AG20443 (cell line): ENCODE data around the gene NKX6-2.
"Not testable (repeated sequence)": the region's sequence is repeated elsewhere in the genome, so short reads cannot be mapped to it uniquely, and the experiment has no call there.

Source experiments
- DNase-seq: peaks from one replicate; pipeline ENCODE4 v3.0.0; 2012; ENCODE audit warnings: low spot score, mixed read lengths

NKX6-2 gene

DNA sequence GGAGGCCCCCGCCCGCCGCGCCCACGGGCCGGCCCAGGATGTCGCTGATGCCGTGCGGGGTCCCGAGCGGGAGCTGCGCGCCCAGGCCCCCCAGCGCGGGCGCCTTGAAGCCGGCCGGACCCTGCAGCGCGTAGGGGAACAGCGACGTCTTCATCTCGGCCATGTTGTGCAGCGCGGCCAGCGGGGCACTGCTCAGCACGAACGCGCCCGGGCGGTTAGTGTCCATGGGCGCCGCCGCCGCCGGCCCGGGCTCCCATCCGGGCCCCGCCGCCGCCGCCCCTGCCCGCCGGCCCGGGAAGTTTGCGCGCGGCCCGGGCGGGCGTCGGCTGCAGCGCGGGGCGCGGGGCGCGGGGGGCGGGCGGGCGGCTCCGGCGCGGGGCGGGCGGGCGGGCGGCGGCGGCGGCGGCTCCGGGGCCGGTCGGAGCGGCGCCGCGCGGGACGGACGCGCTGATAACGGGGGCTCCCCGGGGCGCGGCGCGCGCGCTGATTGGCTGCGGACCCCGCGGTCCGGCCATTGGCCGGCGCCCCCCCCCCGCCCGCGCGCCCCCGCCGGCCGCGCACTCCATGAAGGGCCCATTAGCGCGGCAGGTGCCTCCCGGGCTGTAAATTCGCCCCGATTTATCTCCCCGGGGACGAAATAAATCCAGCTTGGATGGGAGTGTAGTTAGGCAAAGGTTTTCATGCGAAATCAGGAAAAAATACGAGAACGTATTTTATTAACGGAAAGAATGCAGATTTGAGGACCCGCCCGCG lies at the start of gene NKX6-2:
Gene NKX6-2, minus strand, starts transcription at position 425 of the 753 bp plus-strand sequence. Its CDS starts 199 bp downstream, at position 226.
- no peak for DNase-seq

DNA sequence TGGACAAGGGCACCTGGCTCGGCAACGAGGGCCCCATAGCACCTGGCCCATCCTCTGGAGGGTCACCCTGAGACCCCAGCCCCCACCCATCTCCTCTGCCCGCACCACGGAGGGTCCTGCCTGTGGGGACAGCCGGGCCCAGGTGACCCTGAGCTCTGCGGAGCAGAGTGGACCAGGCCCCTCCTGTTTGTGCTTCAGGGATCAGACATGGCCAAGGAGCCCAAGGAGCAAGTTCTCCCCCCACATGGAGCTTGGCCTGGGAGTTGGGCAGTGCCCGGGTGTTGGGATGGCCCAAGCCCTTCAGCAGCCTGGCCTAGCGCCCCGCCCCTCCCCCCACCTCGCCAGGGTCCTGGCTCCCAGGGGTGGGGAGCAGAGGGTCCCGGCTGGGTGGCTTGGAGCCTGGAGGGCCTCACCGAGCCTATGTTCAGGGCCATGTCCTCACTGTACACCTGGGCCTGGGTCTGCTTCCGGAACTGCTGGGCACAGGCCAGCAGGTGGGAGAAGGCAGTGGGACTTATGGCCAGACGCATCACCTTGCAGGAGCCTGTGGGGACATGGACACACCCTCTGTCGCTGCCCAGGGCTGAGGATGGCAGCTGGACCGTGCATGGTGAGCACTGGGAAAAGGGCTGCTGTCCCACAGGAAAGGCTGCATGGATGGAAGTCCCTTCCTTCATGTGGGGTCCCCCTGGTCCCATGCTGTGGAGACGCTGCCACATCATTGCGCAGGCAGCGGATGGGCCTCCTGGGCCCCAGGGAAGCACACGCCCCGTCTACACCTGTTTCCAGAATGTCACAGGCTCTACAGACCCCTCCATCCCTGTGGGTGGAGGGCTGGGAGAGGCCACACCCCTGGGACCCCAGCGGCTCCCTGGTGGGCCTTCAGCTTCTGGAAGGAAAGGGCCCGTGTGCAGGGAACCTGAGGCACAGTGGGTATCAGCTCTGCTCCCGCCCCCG lies 49.2 kb upstream of the NKX6-2 start:
- no peak for DNase-seq

DNA sequence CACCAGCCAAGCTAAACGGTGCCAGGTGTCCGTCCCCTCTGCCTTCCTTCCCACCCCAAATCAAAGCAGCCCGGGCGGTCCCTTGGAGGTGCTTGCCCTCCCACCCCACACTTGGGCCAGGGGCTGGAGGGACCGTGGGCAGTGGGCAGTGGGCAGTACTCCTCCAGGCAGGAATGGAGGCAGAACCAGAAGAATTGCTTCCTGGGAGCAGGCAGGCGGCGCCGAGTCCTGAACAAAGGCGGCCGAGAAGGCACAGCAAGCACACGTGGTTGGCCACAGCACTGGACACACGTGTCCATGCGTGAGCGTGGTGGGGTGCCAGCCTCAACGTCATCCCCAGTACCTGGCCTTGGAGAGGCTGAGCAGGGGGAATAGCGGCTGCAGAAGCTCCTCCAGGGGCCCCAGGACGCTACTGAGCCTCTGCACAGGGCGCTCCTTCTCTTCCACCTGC lies 48.4 kb upstream of the NKX6-2 start:
- DNase-seq = no peak

DNA sequence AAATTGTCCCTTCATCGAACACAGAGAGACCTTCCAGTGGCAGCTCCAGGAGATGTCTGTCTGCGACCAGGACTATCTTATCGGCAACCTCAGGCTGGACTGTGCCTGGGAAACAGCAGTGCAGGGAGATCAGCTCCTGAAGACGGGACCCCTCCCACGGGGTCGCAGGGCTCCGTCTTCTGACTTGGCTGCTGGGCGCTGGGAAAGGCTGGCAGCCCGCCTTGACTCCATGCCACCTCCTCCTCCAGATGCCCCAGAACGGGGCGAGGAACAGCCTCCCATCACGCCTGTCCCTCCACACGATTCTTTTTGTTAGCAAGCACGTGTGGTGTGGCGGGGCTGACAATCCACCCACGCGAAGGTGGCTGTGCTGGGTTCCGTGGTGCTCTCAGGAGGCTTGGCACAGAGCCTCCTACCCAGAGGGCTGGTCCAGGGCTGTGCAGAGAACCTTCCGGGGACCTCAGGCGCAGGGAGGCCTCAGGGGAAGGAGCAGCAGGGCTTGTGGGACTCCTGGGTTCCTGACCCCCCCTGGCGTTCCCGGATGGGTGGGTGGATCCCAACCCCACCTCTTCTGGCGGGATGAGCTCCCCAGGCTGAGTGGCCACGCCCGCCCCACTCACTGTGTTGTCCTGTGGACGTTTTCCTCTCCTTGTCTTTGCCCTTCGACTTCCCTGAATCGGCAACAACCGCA lies 47.6 kb upstream of the NKX6-2 start:
- no peak for DNase-seq

DNA sequence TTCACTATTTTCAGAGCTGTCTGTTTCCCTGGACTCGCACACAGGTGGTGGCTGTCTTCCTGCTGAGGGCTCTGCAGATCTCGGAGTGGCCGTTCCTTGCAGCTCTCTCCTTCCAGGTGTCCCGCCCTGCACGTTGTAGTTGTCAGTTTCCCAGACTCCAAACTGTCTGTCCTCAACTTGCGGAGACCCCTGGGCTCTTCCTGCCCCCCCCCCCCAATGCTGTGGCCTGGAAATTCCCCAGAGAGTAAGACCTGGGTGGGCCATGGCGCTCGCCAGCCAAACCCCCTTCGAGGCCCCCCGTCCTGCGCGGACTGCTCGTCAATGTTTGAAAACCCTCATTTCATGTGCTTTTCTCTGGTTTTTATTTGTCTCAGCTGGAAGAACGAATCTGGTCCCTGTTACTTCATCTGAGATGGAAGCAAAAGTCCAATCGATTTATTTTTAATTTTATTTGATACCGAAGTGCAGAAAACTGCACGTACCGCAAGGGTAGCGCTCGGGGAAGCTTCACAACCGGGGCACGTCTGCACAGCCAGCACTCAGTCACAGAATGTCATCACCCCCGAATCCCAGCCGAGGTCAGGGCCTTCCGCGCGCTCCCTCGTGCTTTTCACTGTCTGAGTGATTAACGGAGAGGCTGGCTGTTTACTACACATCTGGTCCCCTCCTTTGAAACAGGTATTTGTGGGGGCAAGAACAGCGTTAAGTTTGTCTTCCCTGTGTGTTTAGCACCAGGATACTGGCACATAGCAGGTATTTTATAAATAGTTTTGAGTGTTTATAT lies 46.4 kb upstream of the NKX6-2 start:
- no peak for DNase-seq

DNA sequence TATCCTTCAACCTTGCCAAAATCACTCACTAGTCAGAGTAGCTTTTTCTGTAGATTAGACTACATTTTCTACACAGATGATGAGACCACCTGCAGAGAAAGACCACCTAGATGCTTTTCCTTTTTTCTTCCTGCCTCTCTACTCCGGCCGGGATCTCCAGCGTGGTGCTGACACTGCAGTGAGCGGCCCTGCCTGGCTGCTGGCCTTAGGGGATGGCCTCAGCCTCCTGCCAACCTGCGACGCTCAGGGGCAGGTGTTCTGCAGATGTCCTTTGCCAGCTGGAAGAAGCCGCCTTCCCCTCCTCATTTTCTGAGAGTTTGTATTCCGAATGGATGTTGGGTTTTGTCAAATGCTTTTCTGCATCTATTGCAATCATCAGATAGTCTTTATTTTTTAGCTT lies 43.5 kb upstream of the NKX6-2 start:
- DNase-seq = no peak

DNA sequence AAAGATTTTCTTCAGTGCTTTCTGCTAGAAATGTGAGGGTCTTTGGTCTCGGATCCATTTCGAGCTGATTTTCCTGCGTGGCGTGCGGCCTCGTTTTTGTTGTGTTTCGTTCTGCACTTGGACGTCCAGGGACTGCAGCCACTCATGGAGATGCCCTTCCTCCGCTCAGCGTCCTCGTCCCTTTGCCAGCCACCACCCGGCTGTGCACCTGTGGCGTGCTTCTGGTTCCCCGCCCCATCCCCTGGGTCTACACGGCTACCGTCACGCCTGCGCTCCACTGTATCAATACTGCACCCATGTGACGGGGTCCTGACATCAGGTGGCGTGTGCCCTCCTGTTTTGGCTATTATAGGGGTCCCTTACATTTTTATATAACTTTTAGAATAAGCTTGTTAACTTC lies 42.7 kb upstream of the NKX6-2 start:
- no peak for DNase-seq

DNA sequence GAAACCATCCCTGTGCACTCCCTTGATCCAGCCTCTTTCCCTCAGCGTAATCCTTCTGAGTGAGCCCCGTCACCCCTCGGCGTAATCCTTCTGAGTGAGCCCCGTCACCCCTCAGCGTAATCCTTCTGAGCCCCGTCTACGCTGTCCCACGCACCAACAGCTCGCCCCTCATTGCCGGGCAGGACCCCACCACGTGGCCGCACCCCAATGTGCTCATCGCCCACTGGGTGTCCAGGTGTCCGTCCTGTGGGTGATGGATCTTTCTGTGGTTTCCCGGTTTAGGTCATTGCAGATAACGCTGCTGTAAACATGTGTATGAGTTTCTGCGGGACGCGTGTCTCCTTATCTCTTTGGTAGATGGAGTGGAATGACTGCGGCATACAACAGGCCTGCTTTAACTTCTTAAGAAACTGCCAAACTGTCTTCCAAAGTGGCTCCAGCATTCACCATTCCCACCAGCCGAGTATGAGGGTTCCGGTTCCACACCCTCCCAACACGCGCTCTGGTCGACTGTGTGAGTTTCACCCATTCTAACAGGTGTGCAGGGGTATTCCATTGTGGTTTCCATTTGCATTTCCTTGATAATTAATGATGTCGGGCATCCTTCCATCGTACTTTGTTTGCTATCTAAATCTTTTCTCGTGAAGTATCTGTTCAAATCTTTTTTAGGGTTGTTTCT lies 42.1 kb upstream of the NKX6-2 start:
- DNase-seq = no peak

DNA sequence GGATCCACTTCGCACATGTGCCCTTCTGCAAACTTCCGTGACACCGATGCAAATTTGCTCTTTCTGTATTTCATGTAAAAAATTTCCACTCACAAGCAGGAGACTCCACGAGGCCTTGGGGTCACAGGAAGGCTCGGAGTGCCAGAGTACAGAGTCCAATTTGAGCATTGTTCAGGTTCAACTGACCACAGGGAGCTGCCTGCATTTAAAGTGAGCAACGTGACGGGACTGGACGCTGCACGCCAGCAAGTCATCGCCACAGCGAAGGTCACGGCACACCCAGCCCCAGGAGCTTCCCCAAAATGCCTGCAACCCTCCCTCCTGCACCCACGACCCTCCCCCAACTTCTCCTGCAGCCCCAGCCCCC lies 41.5 kb upstream of the NKX6-2 start:
- DNase-seq = no peak

DNA sequence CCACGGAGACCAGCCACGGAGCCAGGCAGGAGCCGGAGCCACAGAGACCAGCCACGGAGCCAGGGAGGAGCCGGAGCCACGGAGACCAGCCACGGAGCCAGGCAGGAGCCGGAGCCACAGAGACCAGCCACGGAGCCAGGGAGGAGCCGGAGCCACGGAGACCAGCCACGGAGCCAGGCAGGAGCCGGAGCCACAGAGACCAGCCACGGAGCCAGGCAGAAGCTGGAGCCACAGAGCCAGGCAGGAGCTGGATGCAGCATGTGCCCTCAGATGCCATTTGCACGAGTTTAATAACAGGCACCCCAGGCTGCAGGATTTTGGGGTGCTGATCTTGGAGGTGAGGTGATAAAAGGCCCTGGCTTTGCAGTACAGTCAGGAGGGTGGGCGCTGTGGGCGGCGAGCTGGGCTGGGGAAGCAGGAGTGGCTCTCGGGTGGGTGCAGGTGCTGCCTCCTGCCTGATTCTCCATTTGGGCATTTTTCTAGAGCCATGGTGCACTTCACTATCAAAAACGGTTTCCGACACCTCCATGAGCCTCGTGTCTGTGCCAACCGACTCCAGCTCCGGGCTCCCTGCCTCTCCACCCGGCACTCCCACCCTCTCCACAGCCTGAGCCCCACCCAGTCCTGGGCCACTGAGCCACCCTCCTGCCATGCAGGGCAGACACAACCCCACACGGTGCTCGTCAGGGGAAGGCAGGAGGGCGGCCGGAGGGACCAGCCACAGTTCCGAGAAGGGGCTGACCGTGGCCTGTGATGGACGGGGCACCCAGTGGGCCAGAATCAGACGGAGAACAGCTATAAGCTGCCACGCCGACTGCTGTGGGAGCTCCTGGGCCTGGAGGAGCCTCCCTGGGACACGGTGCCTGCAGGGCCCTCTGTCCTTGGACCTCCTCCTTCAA lies 40.8 kb upstream of the NKX6-2 start:
- DNase-seq = no peak

DNA sequence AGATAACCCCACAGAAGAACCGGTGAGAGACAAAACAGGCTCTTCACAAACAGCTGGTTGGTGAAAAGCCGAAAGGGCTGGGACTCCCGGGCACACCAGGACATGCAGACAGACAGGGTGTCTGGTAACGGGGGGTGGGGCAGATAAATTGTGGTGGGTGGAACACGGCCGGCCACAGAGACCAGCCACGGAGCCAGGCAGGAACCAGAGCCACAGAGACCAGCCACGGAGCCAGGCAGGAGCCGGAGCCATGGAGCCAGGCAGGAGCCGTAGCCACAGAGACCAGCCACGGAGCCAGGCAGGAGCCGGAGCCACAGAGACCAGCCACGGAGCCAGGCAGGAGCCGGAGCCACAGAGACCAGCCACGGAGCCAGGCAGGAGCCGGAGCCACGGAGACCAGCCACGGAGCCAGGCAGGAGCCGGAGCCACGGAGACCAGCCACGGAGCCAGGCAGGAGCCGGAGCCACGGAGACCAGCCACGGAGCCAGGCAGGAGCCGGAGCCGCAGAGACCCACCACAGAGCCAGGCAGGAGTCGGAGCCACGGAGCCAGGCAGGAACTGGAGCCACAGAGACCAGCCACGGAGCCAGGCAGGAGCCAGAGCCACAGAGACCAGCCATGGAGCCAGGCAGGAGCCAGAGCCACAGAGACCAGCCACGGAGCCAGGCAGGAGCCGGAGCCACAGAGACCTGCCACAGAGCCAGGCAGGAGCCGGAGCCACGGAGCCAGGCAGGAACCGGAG lies 40.0 kb upstream of the NKX6-2 start:
- not testable (repeated sequence) for DNase-seq

DNA sequence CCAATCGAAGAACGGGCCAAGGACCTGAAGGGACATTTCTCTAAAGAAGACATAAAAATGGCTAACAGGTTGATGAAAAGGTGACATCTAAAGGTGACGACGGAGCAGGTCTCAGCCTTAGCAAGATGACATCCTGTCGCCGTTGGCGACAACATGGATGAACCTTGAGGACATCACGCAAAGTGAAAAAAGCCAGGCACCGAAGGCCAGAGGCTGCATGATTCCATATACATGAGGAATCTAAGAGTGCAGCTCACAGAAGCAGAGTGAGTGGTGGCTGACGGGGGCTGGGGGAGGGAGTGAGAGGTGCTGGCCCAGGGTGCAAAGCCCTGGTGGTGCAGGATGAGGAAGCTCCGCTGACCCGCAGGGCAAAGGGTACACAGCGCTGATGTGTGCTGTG lies 34.1 kb upstream of the NKX6-2 start:
- no peak for DNase-seq

DNA sequence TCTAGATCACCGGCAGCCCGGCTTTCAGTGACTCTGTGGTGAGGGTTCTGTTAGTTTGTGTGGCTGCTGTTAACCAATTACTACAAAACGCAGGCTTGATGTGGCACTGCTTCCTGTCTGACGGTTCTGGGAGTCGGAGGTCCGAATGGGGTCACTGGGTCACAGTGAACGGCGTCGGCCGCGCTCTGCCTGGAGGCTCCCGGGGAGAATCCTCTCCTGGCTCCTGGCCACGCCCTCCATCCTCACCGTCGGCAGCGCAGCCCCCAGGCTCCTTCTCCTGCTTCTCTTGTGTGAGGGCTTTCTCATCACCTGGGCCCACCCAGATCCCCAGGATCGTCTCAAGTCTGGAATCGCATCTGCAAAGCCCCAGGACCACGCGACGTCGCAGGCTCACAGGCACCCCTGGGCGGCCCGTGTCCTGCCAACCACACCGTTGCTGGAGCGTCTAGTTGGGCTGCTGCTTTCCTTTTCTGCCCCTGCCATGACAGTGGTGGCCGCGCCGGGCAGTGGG lies 31.8 kb upstream of the NKX6-2 start:
- no peak for DNase-seq

DNA sequence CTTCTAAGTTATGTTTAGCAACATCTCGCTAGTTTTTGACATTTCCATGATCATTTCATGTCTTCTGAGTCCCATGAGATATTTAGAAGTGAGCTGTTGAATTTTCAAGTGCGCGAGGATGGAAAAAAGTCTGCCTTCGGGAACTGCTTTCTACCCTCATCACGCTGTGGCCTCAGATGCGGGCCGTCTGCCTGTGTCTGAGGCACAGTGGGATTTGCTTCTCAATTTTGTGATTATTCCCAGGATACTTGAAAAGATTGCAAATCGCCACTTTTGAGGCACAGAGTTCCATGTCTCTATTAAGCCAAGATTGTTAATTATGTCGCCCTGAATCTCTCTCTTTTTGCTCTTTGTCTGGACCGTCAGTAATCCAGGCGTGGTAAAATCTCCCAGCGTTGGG lies 30.8 kb upstream of the NKX6-2 start:
- DNase-seq = no peak

DNA sequence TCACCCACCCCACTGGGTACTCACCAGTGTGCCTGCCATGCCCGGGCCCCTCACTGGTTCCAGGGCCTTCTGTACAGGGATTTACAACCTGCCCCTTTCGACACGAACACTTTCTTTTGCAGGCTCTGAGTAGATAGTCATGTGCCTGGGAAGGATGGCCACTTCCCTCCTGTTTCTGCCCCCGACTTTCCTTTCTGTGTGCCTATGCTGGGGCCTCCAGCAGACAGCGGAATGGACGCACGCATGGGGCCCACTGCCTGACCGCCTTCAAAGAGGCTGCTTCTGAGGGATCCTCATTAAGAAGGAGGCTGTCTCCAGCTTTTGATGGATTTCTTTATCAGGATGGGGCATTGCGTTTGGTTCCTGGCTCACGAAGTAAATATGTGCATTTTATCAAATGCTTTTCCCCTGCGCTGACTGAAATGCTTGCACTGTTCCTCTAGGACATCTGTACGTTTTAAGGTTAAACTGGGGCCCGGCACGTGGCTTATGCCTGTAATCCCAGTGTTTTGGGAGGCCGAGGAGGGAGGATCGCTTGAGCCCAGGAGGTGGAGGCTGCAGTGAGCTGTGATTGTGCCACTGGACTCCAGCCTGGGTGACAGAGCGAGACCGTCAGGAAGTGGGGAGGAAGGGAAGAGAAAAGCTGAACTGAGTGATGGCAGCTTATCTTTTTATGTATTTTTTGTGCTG lies 29.4 kb upstream of the NKX6-2 start:
- DNase-seq = no peak

DNA sequence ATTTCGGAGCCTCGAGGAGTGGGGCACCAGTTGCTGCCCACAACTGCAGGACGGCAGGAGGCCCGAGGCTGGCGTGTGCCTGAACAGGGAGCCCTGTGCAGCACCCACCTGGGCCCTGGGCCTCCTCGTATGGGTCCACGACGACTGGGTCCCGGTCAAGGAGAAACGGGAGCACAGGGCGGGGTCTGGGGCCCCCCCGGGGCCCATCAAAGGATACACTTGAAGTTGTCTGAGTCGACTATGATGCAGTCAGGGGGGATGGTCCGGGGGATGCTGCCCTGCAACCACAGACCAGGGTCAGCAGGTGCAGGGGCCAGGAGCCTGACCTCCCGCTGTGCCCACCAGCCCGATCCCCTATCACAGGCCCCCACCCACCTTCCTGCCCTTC lies 28.5 kb upstream of the NKX6-2 start:
- no peak for DNase-seq

DNA sequence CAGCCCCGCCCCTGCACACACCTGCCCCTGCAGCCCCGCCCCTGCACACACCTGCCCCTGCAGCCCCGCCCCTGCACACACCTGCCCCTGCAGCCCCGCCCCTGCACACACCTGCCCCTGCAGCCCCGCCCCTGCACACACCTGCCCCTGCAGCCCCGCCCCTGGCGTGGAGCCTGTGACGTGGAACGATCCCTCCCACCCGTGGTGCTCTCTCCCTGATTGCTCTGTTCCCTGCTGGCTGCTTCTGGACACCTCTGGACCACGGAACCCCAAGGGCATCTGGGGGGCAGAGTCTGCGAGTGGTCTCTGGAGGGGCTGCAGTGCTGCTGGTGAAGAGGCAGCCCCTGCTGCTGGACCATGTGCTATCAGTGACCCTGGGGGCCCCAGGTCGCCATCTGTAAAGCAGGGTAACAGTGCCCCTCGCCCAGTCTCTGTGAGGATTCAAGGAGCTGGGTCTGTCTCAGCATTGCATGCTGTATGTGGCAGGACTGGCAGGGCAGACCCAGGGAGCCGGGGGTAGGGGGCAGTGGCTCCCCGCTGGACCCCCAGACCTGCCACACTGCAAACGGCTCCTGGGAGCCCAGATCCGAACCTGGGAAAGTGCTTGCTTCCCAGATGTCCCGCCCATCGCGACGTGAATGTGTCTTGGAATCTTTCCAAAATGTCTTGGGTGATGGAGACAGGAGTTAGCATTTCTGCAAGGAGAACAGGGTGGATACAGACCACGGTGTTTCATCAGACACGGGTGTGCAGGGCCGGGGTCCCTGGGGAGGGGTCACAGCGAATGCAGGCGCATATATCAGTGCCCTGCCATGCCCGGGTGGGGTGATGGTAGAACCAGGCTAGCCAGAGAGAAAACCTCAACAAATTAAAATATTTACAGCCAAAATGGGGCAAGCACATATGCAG lies 27.9 kb upstream of the NKX6-2 start:
- no peak for DNase-seq

DNA sequence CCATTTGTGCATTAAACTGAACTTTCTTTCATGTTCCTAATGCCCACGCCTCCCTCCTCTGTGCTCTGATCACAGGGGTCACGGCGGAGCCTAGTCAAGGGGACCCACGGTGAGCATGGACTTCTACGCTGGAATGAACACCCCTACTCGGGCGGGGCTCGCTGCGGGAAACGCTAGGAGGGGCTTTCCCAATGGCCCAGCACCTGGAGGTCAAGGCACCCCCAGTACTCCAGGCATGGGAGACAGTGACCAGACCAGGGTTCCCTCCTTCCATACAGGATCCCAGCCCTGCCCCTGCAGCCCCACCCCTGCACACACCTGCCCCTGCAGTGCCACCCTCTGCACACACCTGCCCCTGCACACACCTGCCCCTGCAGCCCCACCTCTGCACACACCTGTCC lies 27.1 kb upstream of the NKX6-2 start:
- DNase-seq = no peak
